ENCODE data around the gene ZNF692.

DNA sequence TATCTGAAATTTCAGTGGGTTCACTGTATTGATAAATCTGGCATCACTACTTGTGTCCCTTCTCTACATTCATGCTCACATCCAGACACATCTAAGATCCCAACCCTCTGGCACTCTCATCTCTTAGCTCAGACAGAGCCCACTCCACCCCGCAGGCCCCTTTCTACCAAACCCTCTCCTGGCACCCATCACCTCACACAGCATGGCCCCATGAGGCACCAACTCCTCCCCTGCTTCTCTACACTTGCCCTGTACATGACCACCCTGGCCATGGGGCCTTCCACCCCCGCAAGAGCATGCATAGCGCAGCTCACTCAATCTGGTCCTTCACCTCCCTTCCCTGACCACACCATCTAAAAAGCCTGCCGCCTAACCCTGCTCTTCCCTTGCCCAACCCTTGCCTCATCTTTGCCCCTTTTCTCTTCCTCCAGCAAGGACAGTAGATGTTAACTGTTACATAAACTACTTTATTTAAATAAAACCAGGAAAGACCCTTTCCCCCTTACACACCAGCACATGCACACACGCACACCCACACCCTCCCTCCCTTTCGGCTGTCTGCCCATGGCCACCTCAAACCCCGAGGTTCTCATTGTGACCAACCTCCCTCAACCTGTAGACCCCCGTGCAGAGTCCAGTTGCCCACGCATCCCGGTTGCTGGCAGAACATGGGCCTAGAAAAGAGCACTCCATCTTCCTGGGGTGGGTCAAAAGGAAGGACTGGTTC, 48.7 kb downstream of the ZNF692 start:
- TF ChIP-seq, protein P1, sequence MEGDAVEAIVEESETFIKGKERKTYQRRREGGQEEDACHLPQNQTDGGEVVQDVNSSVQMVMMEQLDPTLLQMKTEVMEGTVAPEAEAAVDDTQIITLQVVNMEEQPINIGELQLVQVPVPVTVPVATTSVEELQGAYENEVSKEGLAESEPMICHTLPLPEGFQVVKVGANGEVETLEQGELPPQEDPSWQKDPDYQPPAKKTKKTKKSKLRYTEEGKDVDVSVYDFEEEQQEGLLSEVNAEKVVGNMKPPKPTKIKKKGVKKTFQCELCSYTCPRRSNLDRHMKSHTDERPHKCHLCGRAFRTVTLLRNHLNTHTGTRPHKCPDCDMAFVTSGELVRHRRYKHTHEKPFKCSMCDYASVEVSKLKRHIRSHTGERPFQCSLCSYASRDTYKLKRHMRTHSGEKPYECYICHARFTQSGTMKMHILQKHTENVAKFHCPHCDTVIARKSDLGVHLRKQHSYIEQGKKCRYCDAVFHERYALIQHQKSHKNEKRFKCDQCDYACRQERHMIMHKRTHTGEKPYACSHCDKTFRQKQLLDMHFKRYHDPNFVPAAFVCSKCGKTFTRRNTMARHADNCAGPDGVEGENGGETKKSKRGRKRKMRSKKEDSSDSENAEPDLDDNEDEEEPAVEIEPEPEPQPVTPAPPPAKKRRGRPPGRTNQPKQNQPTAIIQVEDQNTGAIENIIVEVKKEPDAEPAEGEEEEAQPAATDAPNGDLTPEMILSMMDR (IDR thresholded peaks at IDR 0.05) = no peak
- TF ChIP-seq EZH2 (IDR thresholded peaks at IDR 0.05) = no peak

Measured in neural progenitor cell (in vitro differentiated cells).